OCI-LY3 (cell line): ENCODE data around the gene JPH4.

Source experiments
- EZH2phosphoT487 ChIP-seq: fragments of 200-600 bp; shearing (Covaris generic); IDR thresholded peaks from 2 replicates; pipeline ENCODE4 v1.6.1; 2018; ENCODE audit warnings: antibody characterized with exemption, mixed run types, low read depth
- TF ChIP-seq, protein P1 (sequence below): fragments of 200-600, 300-600 bp; sonication (generic); IDR thresholded peaks from 2 replicates; pipeline ENCODE4 v1.5.1; 2014; ENCODE audit warnings: antibody characterized with exemption, low read length, low read depth

DNA sequence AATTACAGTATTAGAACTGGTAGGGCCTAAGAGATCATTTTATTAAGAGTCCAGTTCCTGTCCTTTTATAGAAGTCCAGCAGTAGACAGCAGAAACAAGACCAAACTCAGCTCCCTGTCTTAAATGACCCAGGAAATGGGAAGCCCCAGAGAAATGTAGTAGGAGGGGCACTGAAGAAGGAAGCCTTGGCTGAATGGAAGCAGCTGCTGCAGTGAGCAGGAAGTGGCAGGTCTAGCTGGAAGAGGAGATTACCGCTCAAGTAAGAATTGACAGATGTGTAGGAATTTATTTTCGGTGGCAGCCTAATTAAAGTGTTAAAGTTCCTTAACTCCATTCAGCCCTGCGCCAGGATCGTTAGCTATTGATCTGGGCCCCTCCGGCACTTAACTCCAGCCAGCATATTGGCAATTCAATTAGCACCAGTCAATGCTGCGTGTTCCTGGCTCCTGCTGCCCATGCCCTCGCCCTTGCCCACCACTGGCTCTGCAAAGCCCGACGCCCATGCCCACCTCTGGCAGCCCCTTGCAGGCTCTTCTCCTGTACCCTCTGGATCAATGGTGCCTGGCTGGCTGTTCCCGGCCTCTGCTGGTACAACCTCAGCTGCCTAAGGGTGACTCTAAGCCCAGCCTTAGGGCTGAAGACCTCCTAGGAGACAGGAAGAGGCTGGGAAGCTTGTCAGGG is 48.1 kb downstream of the JPH4 start:
- TF ChIP-seq, protein P1, sequence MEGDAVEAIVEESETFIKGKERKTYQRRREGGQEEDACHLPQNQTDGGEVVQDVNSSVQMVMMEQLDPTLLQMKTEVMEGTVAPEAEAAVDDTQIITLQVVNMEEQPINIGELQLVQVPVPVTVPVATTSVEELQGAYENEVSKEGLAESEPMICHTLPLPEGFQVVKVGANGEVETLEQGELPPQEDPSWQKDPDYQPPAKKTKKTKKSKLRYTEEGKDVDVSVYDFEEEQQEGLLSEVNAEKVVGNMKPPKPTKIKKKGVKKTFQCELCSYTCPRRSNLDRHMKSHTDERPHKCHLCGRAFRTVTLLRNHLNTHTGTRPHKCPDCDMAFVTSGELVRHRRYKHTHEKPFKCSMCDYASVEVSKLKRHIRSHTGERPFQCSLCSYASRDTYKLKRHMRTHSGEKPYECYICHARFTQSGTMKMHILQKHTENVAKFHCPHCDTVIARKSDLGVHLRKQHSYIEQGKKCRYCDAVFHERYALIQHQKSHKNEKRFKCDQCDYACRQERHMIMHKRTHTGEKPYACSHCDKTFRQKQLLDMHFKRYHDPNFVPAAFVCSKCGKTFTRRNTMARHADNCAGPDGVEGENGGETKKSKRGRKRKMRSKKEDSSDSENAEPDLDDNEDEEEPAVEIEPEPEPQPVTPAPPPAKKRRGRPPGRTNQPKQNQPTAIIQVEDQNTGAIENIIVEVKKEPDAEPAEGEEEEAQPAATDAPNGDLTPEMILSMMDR = no peak
- TF ChIP-seq EZH2phosphoT487 = no peak
